DOHH2 (cell line): ENCODE results near the gene EYA4.
"Not testable (repeated sequence)": the region's sequence is repeated elsewhere in the genome, so short reads cannot be mapped to it uniquely, and the experiment has no call there.

ENCODE experiments used
- CTCF ChIP-seq: fragments of 200-600 bp; sonication (generic); IDR thresholded peaks from one replicate; pipeline ENCODE4 v1.5.1; 2014; ENCODE audit warnings: antibody characterized with exemption, mild to moderate bottlenecking, low read depth, low read length; ENCODE audit not compliant: poor library complexity, severe bottlenecking
- EZH2phosphoT487 ChIP-seq: fragments of 200-600 bp; sonication (generic); IDR thresholded peaks from 2 replicates; pipeline ENCODE4 v1.6.1; 2017; ENCODE audit warnings: borderline replicate concordance, mild to moderate bottlenecking, antibody characterized with exemption, low read length, moderate library complexity, mixed read lengths

GRCh38 chr6:133554121-133554520, 313.0 kb downstream of the EYA4 start:
- TF ChIP-seq CTCF, EZH2phosphoT487: not testable (repeated sequence)
